ENCODE results near the gene HSPH1.

Gene HSPH1

GRCh38 chr13:31160857-31161556 lies 697 bp downstream of the HSPH1 start:
- Histone ChIP-seq H3K36me3 (ENCODE audit: control insufficient read depth, insufficient read depth, low read length) (no peaks in the 10 kb centered on the region), H3K9me3 (ENCODE audit: control insufficient read depth, insufficient read depth, low read length) (no peaks in the 10 kb centered on the region), H3K27ac (ENCODE audit: low read length) (no peak overlapping the region), H3K4me1 (ENCODE audit: control insufficient read depth, insufficient read depth, low read length) (no peaks in the 10 kb centered on the region; the same call in 1 of the 2 replicates), H3K4me3 (ENCODE audit: low read length) (peak overlapping the region; percentile 93), H3K27me3 (ENCODE audit: control insufficient read depth, insufficient read depth, low read length) (no peaks in the 10 kb centered on the region)
- no CpG with 5 or more reads among the region's 51 CpGs for WGBS (ENCODE audit: insufficient coverage, insufficient read length)
- no peak for DNase-seq (ENCODE audit: low read depth, low spot score)

- no peaks in the 10 kb centered on the region for H3K36me3 ChIP-seq (ENCODE audit: control insufficient read depth, insufficient read depth, low read length)
- no peak for DNase-seq (ENCODE audit: low read depth, low spot score)
- no peaks in the 10 kb centered on the region; the same call in 1 of the 2 replicates for H3K4me1 ChIP-seq (ENCODE audit: control insufficient read depth, insufficient read depth, low read length)
- no peaks in the 10 kb centered on the region for H3K27me3 ChIP-seq (ENCODE audit: control insufficient read depth, insufficient read depth, low read length)
- no CpG with 5 or more reads among the region's 4 CpGs for WGBS (ENCODE audit: insufficient coverage, insufficient read length)
- no peak overlapping the region for H3K27ac ChIP-seq (ENCODE audit: low read length)
- no peak overlapping the region for H3K4me3 ChIP-seq (ENCODE audit: low read length)
- H3K9me3 ChIP-seq (ENCODE audit: control insufficient read depth, insufficient read depth, low read length): no peaks in the 10 kb centered on the region
Measured at GRCh38 chr13:31159306-31159705, 2.4 kb downstream of the HSPH1 start.

GRCh38 chr13:31154939-31155338 lies 6.8 kb downstream of the HSPH1 start:
- peaks cover 12% of the 10 kb centered on the region; the same call in 1 of the 2 replicates for H3K36me3 ChIP-seq (ENCODE audit: control insufficient read depth, insufficient read depth, low read length)

GRCh38 chr13:31151837-31152236 lies 9.9 kb downstream of the HSPH1 start:
- H3K4me3 ChIP-seq (ENCODE audit: low read length): no peak overlapping the region
- WGBS (ENCODE audit: insufficient coverage, insufficient read length): 100% methylated on average over 1 of the region's 3 CpGs
- no peaks in the 10 kb centered on the region for H3K9me3 ChIP-seq (ENCODE audit: control insufficient read depth, insufficient read depth, low read length)
- no peak for DNase-seq (ENCODE audit: low read depth, low spot score)
- no peak overlapping the region for H3K27ac ChIP-seq (ENCODE audit: low read length)
- no peaks in the 10 kb centered on the region for H3K27me3 ChIP-seq (ENCODE audit: control insufficient read depth, insufficient read depth, low read length)
- peaks cover 16% of the 10 kb centered on the region; the same call in 1 of the 2 replicates for H3K36me3 ChIP-seq (ENCODE audit: control insufficient read depth, insufficient read depth, low read length)
- no peaks in the 10 kb centered on the region for H3K4me1 ChIP-seq (ENCODE audit: control insufficient read depth, insufficient read depth, low read length)

More at GRCh38 chr13:31154939-31155338, 6.8 kb downstream of the HSPH1 start:
- 100% methylated on average over 1 of the region's 2 CpGs for WGBS (ENCODE audit: insufficient coverage, insufficient read length)
- Histone ChIP-seq H3K27me3 (ENCODE audit: control insufficient read depth, insufficient read depth, low read length) (no peaks in the 10 kb centered on the region), H3K4me3 (ENCODE audit: low read length) (no peak overlapping the region), H3K27ac (ENCODE audit: low read length) (no peak overlapping the region), H3K4me1 (ENCODE audit: control insufficient read depth, insufficient read depth, low read length) (no peaks in the 10 kb centered on the region; the same call in 1 of the 2 replicates), H3K9me3 (ENCODE audit: control insufficient read depth, insufficient read depth, low read length) (no peaks in the 10 kb centered on the region)
- DNase-seq (ENCODE audit: low read depth, low spot score): no peak

GRCh38 chr13:31150315-31150985 lies 11.3 kb downstream of the HSPH1 start:
- no peak overlapping the region for H3K4me3 ChIP-seq (ENCODE audit: low read length)
- no CpG with 5 or more reads among the region's 4 CpGs for WGBS (ENCODE audit: insufficient coverage, insufficient read length)
- no peak overlapping the region for H3K27ac ChIP-seq (ENCODE audit: low read length)
- peaks cover 16% of the 10 kb centered on the region; the same call in 1 of the 2 replicates for H3K36me3 ChIP-seq (ENCODE audit: control insufficient read depth, insufficient read depth, low read length)
- H3K4me1 ChIP-seq (ENCODE audit: control insufficient read depth, insufficient read depth, low read length): no peaks in the 10 kb centered on the region
- no peaks in the 10 kb centered on the region for H3K9me3 ChIP-seq (ENCODE audit: control insufficient read depth, insufficient read depth, low read length)
- no peak for DNase-seq (ENCODE audit: low read depth, low spot score)
- H3K27me3 ChIP-seq (ENCODE audit: control insufficient read depth, insufficient read depth, low read length): no peaks in the 10 kb centered on the region

GRCh38 chr13:31149604-31150003 lies 12.1 kb downstream of the HSPH1 start:
- WGBS (ENCODE audit: insufficient coverage, insufficient read length): no CpG with 5 or more reads among the region's 2 CpGs
- Histone ChIP-seq H3K36me3 (ENCODE audit: control insufficient read depth, insufficient read depth, low read length) (peaks cover 16% of the 10 kb centered on the region; the same call in 1 of the 2 replicates), H3K27ac (ENCODE audit: low read length) (no peak overlapping the region)

GRCh38 chr13:31145417-31145816 lies 16.3 kb downstream of the HSPH1 start:
- DNase-seq (ENCODE audit: low read depth, low spot score): no peak
- WGBS (ENCODE audit: insufficient coverage, insufficient read length): 100% methylated on average over 1 of the region's 4 CpGs
- no peaks in the 10 kb centered on the region for H3K9me3 ChIP-seq (ENCODE audit: control insufficient read depth, insufficient read depth, low read length)
- no peaks in the 10 kb centered on the region for H3K4me1 ChIP-seq (ENCODE audit: control insufficient read depth, insufficient read depth, low read length)
- H3K36me3 ChIP-seq (ENCODE audit: control insufficient read depth, insufficient read depth, low read length): peaks cover 15% of the 10 kb centered on the region; the same call in 1 of the 2 replicates
- H3K27ac ChIP-seq (ENCODE audit: low read length): no peak overlapping the region
- no peak overlapping the region for H3K4me3 ChIP-seq (ENCODE audit: low read length)
- H3K27me3 ChIP-seq (ENCODE audit: control insufficient read depth, insufficient read depth, low read length): no peaks in the 10 kb centered on the region

More at GRCh38 chr13:31149604-31150003, 12.1 kb downstream of the HSPH1 start:
- no peaks in the 10 kb centered on the region for H3K9me3 ChIP-seq (ENCODE audit: control insufficient read depth, insufficient read depth, low read length)
- H3K27me3 ChIP-seq (ENCODE audit: control insufficient read depth, insufficient read depth, low read length): no peaks in the 10 kb centered on the region
- no peaks in the 10 kb centered on the region for H3K4me1 ChIP-seq (ENCODE audit: control insufficient read depth, insufficient read depth, low read length)
- DNase-seq (ENCODE audit: low read depth, low spot score): no peak
- no peak overlapping the region for H3K4me3 ChIP-seq (ENCODE audit: low read length)

- no peak overlapping the region for H3K27ac ChIP-seq (ENCODE audit: low read length)
- no CpG with 5 or more reads among the region's 3 CpGs for WGBS (ENCODE audit: insufficient coverage, insufficient read length)
Measured at GRCh38 chr13:31138515-31138914, 23.2 kb downstream of the HSPH1 start.

GRCh38 chr13:31136724-31137123 lies 25.0 kb downstream of the HSPH1 start:
- DNase-seq (ENCODE audit: low read depth, low spot score): no peak
- Histone ChIP-seq H3K36me3 (ENCODE audit: control insufficient read depth, insufficient read depth, low read length) (peaks cover 3% of the 10 kb centered on the region; the same call in 1 of the 2 replicates), H3K9me3 (ENCODE audit: control insufficient read depth, insufficient read depth, low read length) (no peaks in the 10 kb centered on the region), H3K4me3 (ENCODE audit: low read length) (no peak overlapping the region), H3K27ac (ENCODE audit: low read length) (no peak overlapping the region), H3K4me1 (ENCODE audit: control insufficient read depth, insufficient read depth, low read length) (no peaks in the 10 kb centered on the region), H3K27me3 (ENCODE audit: control insufficient read depth, insufficient read depth, low read length) (no peaks in the 10 kb centered on the region)

More at GRCh38 chr13:31138515-31138914, 23.2 kb downstream of the HSPH1 start:
- no peak for DNase-seq (ENCODE audit: low read depth, low spot score)
- Histone ChIP-seq H3K27me3 (ENCODE audit: control insufficient read depth, insufficient read depth, low read length) (no peaks in the 10 kb centered on the region), H3K36me3 (ENCODE audit: control insufficient read depth, insufficient read depth, low read length) (peaks cover 8% of the 10 kb centered on the region; the same call in 1 of the 2 replicates), H3K4me1 (ENCODE audit: control insufficient read depth, insufficient read depth, low read length) (no peaks in the 10 kb centered on the region), H3K4me3 (ENCODE audit: low read length) (no peak overlapping the region), H3K9me3 (ENCODE audit: control insufficient read depth, insufficient read depth, low read length) (no peaks in the 10 kb centered on the region)

- H3K27ac ChIP-seq (ENCODE audit: low read length): no peak overlapping the region
- no peaks in the 10 kb centered on the region for H3K9me3 ChIP-seq (ENCODE audit: control insufficient read depth, insufficient read depth, low read length)
- DNase-seq (ENCODE audit: low read depth, low spot score): no peak
- no peaks in the 10 kb centered on the region for H3K27me3 ChIP-seq (ENCODE audit: control insufficient read depth, insufficient read depth, low read length)
- no CpG with 5 or more reads among the region's 3 CpGs for WGBS (ENCODE audit: insufficient coverage, insufficient read length)
- H3K36me3 ChIP-seq (ENCODE audit: control insufficient read depth, insufficient read depth, low read length): peaks cover 3% of the 10 kb centered on the region; the same call in 1 of the 2 replicates
- H3K4me1 ChIP-seq (ENCODE audit: control insufficient read depth, insufficient read depth, low read length): peaks cover 1% of the 10 kb centered on the region; the same call in 1 of the 2 replicates
- no peak overlapping the region for H3K4me3 ChIP-seq (ENCODE audit: low read length)
Measured at GRCh38 chr13:31134039-31134711, 27.5 kb downstream of the HSPH1 start.

Data from iPS DF 6.9 (cell line).